Measurements from ENCODE around the gene DUS2. TPM values are rescaled to one million over a fixed set of nuclear protein-coding genes. Genes with fewer than 3 reads are reported as not detected.

DUS2 gene
- total RNA-seq, 1 experiment from 2014 or later: 27.9 TPM

GRCh38 chr16:67982011-67982696 is 40.9 kb upstream of the DUS2 start:
- Mint-ChIP-seq H3K27ac (no peak overlapping the region), H3K4me3 (no peak overlapping the region), H3K27me3 (ENCODE audit: low read depth) (peaks cover 11% of the 10 kb centered on the region), H3K36me3 (no peaks in the 10 kb centered on the region), H3K9me3 (no peaks in the 10 kb centered on the region), H3K4me1 (peaks cover 6% of the 10 kb centered on the region)
- TF ChIP-seq NFATC4 (CRISPR knock-in tag; IDR thresholded peaks at IDR 0.05) (no peak), ZNF121 (CRISPR knock-in tag; IDR thresholded peaks at IDR 0.05) (peak; percentile 31; the same call in 1 of the 2 replicates)
- ChIA-PET CTCF (interaction anchor here (0.6 to 4.3 kb wide), 5 partner anchors 12 to 58 kb away, joined by 3 to 13 read pairs (median 5); no protein-coding TSS in a partner anchor), POLR2A (no interaction called here)
- no peak for DNase-seq (ENCODE audit: low spot score)
- ATAC-seq: no peak

GRCh38 chr16:67986949-67987348 is 36.1 kb upstream of the DUS2 start:
- CTCF ChIA-PET: interaction anchor here (1.2 to 1.5 kb wide), 3 partner anchors 51 to 170 kb away, joined by 3 to 8 read pairs (median 4); no protein-coding TSS in a partner anchor

More at GRCh38 chr16:67986949-67987348, 36.1 kb upstream of the DUS2 start:
- POLR2A ChIA-PET: no interaction called here
- peaks cover 14% of the 10 kb centered on the region for H3K27me3 Mint-ChIP-seq (ENCODE audit: low read depth)
- peaks cover 6% of the 10 kb centered on the region for H3K4me1 Mint-ChIP-seq
- DNase-seq (ENCODE audit: low spot score) (no peak), ATAC-seq (no peak)
- H3K4me3 Mint-ChIP-seq: no peak overlapping the region
- no peaks in the 10 kb centered on the region for H3K9me3 Mint-ChIP-seq
- no peaks in the 10 kb centered on the region for H3K36me3 Mint-ChIP-seq
- no peak for TF ChIP-seq CTCF (IDR thresholded peaks at IDR 0.05)
- no peak for TF ChIP-seq ZNF416 (CRISPR knock-in tag; IDR thresholded peaks at IDR 0.05)
- no peak for TF ChIP-seq CDX4 (CRISPR knock-in tag; IDR thresholded peaks at IDR 0.05; ENCODE audit: borderline replicate concordance)
- TF ChIP-seq AR (CRISPR knock-in tag; IDR thresholded peaks at IDR 0.05): no peak
- no peak for TF ChIP-seq ATF6 (CRISPR knock-in tag; IDR thresholded peaks at IDR 0.05)
- TF ChIP-seq ZSCAN18 (CRISPR knock-in tag; IDR thresholded peaks at IDR 0.05): no peak
- TF ChIP-seq NR1H2 (CRISPR knock-in tag; IDR thresholded peaks at IDR 0.05): no peak
- TF ChIP-seq MAX (CRISPR knock-in tag; IDR thresholded peaks at IDR 0.05): no peak
- TF ChIP-seq ATF2 (CRISPR knock-in tag; IDR thresholded peaks at IDR 0.05; ENCODE audit: borderline replicate concordance, low read depth): no peak
- TF ChIP-seq ATF1 (CRISPR knock-in tag; IDR thresholded peaks at IDR 0.05): no peak
- TF ChIP-seq ZNF121 (CRISPR knock-in tag; IDR thresholded peaks at IDR 0.05): no peak
- no peak for TF ChIP-seq TP53 (CRISPR knock-in tag; IDR thresholded peaks at IDR 0.05)
- TF ChIP-seq MXD4 (CRISPR knock-in tag; IDR thresholded peaks at IDR 0.05; ENCODE audit: borderline replicate concordance): no peak
- no peak for TF ChIP-seq E2F5 (CRISPR knock-in tag; IDR thresholded peaks at IDR 0.05)
- TF ChIP-seq NR3C1 (CRISPR knock-in tag; conservative IDR thresholded peaks at IDR 0.05; ENCODE audit: low read depth): no peak
- TF ChIP-seq NFE2L1 (CRISPR knock-in tag; IDR thresholded peaks at IDR 0.05): no peak
- no peak for TF ChIP-seq MYBL2 (CRISPR knock-in tag; IDR thresholded peaks at IDR 0.05)
- no peak for TF ChIP-seq SP1 (CRISPR knock-in tag; conservative IDR thresholded peaks at IDR 0.05)
- no peak for TF ChIP-seq ZNF263 (CRISPR knock-in tag; IDR thresholded peaks at IDR 0.05; ENCODE audit: low read depth)
- no peak for TF ChIP-seq RELA (CRISPR knock-in tag; IDR thresholded peaks at IDR 0.05; ENCODE audit: borderline replicate concordance)
- H3K27ac Mint-ChIP-seq: no peak overlapping the region
